ENCODE measurements around the gene BRAT1. TPM values are rescaled to one million over a fixed set of nuclear protein-coding genes. Genes with fewer than 3 reads are reported as not detected.

BRAT1 gene
- total and polyA plus RNA-seq, 2 experiments from 2014 or later, result 19.2 to 45.0 TPM

- DNase-seq (ENCODE audit: low spot score), result no peak
- Histone ChIP-seq H3K9me2 (replicated peaks; ENCODE audit: insufficient read depth) (no peaks in the 10 kb centered on the region), H3K27me3 (peaks cover 12% of the 10 kb centered on the region), H3K4me3 (no peak overlapping the region), H3K9me3 (ENCODE audit: low read depth) (no peaks in the 10 kb centered on the region), H3K36me3 (replicated peaks; ENCODE audit: insufficient read depth, low read depth) (no peaks in the 10 kb centered on the region), H3K4me2 (no peak overlapping the region), H3K4me1 (ENCODE audit: insufficient read depth) (peaks cover 35% of the 10 kb centered on the region), H3K27ac (no peak overlapping the region), H2AFZ (no peak overlapping the region), H4K20me1 (ENCODE audit: insufficient read depth, poor library complexity, severe bottlenecking) (no peaks in the 10 kb centered on the region), H3K79me2 (no peaks in the 10 kb centered on the region)
- 97% methylated on average over 8 of the region's 9 CpGs for WGBS (ENCODE audit: low lambda C conversion rate, missing lambda C conversion rate)
- TF ChIP-seq EZH2 (IDR thresholded peaks at IDR 0.05; ENCODE audit: borderline replicate concordance) (no peak), CTCF (IDR thresholded peaks at IDR 0.05; ENCODE audit: poor library complexity) (no peak), EZH2phosphoT487 (IDR thresholded peaks at IDR 0.05; ENCODE audit: low read depth, severe bottlenecking, unreplicated experiment) (no peak)
These were observed 40.6 kb downstream of the BRAT1 start for GRCh38 chr7:2514473-2515423.

GRCh38 chr7:2513702-2514101, 41.6 kb downstream of the BRAT1 start:
- no peaks in the 10 kb centered on the region for H3K36me3 ChIP-seq (replicated peaks; ENCODE audit: insufficient read depth, low read depth)
- no peaks in the 10 kb centered on the region for H3K79me2 ChIP-seq
- TF ChIP-seq CTCF (IDR thresholded peaks at IDR 0.05; ENCODE audit: poor library complexity) (no peak), EZH2phosphoT487 (IDR thresholded peaks at IDR 0.05; ENCODE audit: low read depth, severe bottlenecking, unreplicated experiment) (no peak)
- H3K27ac ChIP-seq, result no peak overlapping the region
- DNase-seq (ENCODE audit: low spot score), result no peak
- peaks cover 29% of the 10 kb centered on the region for H3K4me1 ChIP-seq (ENCODE audit: insufficient read depth)
- no peaks in the 10 kb centered on the region for H4K20me1 ChIP-seq (ENCODE audit: insufficient read depth, poor library complexity, severe bottlenecking)
- H3K4me3 ChIP-seq, result no peak overlapping the region
- H3K27me3 ChIP-seq, result peaks cover 8% of the 10 kb centered on the region
- no peak overlapping the region for H3K4me2 ChIP-seq
- H3K9me2 ChIP-seq (replicated peaks; ENCODE audit: insufficient read depth), result no peaks in the 10 kb centered on the region
- WGBS (ENCODE audit: low lambda C conversion rate, missing lambda C conversion rate), result 99% methylated on average over 7 of the region's 7 CpGs
- H2AFZ ChIP-seq, result no peak overlapping the region
- H3K9me3 ChIP-seq (ENCODE audit: low read depth), result no peaks in the 10 kb centered on the region

GRCh38 chr7:2512713-2513112, 42.6 kb downstream of the BRAT1 start:
- Histone ChIP-seq H3K4me1 (ENCODE audit: insufficient read depth) (peaks cover 21% of the 10 kb centered on the region), H4K20me1 (ENCODE audit: insufficient read depth, poor library complexity, severe bottlenecking) (no peaks in the 10 kb centered on the region), H3K27me3 (no peaks in the 10 kb centered on the region), H3K4me2 (no peak overlapping the region), H3K9me2 (replicated peaks; ENCODE audit: insufficient read depth) (no peaks in the 10 kb centered on the region), H3K36me3 (replicated peaks; ENCODE audit: insufficient read depth, low read depth) (no peaks in the 10 kb centered on the region), H3K79me2 (no peaks in the 10 kb centered on the region), H3K9me3 (ENCODE audit: low read depth) (no peaks in the 10 kb centered on the region), H2AFZ (no peak overlapping the region), H3K4me3 (no peak overlapping the region), H3K27ac (no peak overlapping the region)
- TF ChIP-seq EZH2phosphoT487 (IDR thresholded peaks at IDR 0.05; ENCODE audit: low read depth, severe bottlenecking, unreplicated experiment), result no peak
- no peak for TF ChIP-seq CTCF (IDR thresholded peaks at IDR 0.05; ENCODE audit: poor library complexity)
- no peak for TF ChIP-seq EZH2 (IDR thresholded peaks at IDR 0.05; ENCODE audit: borderline replicate concordance)
- WGBS (ENCODE audit: low lambda C conversion rate, missing lambda C conversion rate), result 82% methylated on average over 3 of the region's 3 CpGs
- no peak for DNase-seq (ENCODE audit: low spot score)

Measured in hepatocyte (in vitro differentiated cells).